ENCODE results near the gene ZDHHC11B.
"Not testable (repeated sequence)": the region's sequence is repeated elsewhere in the genome, so short reads cannot be mapped to it uniquely, and the experiment has no call there.

ZDHHC11B gene

DNA sequence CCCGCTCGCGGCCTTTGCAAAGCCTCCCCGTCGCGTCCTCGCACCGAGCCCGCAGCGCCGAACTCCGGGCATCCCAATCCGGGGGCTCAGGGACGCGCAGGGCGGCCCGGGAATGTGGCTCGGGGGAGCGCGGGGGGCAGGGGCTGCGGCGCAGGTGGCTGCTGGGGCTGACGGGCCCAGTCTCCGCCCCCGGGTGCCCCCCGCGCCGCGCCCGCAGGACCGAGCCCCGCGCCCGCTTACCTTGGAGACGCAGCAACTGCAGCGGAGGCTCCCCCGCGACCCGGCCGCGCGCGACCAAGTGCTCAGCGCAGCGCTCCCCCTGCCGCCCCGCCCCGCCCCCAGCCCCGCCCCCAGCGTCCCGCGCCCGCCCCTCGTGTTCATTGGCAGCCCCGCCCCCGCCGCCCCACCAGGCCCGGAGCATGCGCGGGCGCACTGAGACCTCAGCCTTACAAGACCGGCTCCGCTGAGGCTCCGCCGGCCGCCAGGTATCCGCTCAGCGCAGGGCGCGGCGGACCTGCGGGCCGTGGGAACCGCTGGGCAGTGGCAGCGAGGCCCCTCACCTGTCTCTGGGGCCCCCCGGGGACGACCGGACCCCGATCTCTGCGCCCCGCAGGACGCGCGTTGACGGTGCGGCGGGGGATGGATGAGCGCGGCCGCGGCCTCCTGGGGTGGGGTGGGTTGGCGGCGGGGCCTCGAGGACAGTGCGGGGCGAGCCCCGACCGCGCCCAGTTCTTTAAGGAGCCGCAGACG is at the start of gene ZDHHC11B:
ZDHHC11B (minus strand) TSS at position 302 of the 750 bp plus-strand sequence. CDS start 17,810 bp downstream, outside the sequence.
- peak; percentile 15 for DNase-seq (ENCODE audit: low read depth)

DNA sequence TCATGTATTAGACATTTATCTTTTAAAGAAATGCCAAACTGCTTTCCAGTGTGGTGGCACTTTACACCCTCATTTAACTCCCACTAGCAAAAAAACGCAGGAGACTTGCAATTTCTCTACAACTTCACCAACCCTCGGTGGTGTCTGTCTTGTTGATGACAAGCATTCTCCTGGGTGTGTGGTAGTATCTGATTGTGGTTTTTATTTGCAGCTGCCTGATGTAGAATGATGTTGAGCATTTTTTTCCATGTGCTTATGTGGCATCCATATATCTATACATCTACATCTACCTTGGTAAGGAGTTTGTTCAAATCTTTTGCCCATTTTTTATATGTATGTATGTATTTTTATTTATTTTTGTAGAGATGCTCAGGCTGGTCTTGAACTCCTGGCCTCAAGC is 49.5 kb upstream of the ZDHHC11B start:
- DNase-seq (ENCODE audit: low read depth), result not testable (repeated sequence)

- DNase-seq (ENCODE audit: low read depth), result not testable (repeated sequence)
Measured at GRCh38 chr5:828194-828593, 43.7 kb upstream of the ZDHHC11B start.

GRCh38 chr5:825544-825943 is 41.0 kb upstream of the ZDHHC11B start:
- DNase-seq (ENCODE audit: low read depth), result not testable (repeated sequence)

GRCh38 chr5:821504-821903 is 37.0 kb upstream of the ZDHHC11B start:
- DNase-seq (ENCODE audit: low read depth), result no peak

DNA sequence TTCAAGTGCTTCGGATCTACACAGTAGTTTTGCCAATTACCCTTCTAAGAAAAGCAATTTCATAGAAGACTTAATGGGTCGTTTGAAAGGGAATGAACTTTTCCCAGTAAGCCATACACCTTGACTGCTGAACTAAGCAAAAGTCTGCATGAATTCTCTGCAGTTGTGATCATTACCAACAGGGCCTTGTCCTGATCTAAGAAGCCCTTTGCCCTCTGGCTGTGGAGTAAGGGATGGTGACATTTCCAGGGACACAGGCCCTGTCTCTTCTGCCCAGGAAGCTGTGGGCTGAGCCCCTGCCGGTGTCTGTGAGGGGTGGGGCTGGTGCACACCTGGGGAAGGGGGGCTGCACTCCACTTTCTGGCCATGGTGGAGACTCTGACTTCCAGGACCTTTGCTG is 35.7 kb upstream of the ZDHHC11B start:
- DNase-seq (ENCODE audit: low read depth), result no peak

DNA sequence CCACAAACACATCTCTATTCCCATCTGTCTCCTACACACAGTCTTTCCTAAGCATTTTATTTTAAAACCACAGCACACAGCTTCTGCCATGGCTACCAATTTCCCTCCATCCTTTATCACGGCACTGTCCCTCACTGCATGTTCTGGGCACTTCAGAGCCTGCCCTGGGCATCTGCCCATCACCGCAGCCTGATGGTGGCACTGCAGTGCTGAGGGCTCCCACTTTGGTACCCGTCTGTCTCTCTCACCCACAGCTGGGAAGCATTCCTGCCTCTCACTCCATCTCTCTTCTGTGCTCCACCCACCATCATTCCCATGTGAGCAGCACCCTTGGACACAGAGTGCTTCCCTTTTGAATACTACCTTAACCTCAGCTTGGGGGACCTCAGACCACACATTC is 34.5 kb upstream of the ZDHHC11B start:
- DNase-seq (ENCODE audit: low read depth), result no peak

DNA sequence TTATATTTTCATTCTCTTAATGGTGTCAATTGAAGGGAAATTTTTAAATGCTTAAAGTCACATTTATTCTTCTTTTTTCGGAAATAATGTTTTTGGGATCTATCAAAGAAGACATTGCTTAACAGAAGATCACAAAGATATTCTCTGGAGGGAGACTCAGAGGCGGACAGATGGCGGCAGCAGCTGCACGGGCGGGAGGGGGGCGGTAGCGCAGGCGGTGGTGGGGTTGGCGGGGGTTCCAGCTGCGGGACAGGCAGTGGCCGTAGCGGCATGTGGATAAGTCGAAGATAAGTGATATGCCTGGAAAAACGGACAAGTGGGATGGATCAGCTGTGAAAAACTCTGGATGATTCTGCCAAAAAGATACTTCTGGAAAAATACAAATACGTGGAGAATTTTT is 31.6 kb upstream of the ZDHHC11B start:
- DNase-seq (ENCODE audit: low read depth), result no peak

- DNase-seq (ENCODE audit: low read depth), result no peak
Measured at GRCh38 chr5:815449-815848, 30.9 kb upstream of the ZDHHC11B start.

DNA sequence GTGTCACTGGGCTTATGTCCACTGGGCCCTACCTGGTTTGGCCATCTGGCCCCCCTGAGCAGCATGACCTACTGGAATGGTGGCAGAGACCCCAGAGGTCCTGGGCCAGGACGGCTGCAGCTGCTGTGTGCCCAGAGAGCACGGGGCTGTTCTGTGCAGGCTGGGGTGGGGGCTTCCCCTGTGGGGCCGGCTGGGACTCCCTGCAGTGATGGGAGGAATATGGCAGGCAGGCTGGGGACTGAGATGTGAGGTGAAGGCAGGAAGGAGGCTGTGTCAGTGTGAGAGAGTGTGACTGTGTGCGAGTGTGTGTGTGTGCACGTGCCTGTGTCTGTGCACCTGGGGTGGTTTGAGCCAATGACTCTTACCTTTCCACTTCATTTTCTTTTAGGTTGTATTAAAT is 29.0 kb upstream of the ZDHHC11B start:
- DNase-seq (ENCODE audit: low read depth), result not testable (repeated sequence)

DNA sequence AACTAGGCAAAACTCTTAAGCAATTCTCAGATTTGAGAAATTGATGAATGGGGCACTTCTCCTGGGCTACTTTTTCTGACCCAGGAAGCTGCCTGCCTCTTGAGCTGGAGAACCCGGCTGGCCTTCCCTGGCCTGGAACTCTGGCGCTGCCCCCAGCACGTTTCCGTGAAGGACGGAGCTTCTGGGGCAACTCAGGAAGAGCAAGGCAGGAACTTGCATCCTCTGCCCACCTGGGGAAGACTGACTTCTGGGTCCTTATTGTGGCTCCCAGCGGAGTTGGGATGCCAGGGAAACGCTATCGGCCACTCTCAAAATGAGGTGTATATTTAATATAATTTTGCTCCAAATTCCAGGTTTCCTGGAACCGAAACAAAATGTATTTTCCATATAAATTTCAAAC is 26.9 kb upstream of the ZDHHC11B start:
- not testable (repeated sequence) for DNase-seq (ENCODE audit: low read depth)

DNA sequence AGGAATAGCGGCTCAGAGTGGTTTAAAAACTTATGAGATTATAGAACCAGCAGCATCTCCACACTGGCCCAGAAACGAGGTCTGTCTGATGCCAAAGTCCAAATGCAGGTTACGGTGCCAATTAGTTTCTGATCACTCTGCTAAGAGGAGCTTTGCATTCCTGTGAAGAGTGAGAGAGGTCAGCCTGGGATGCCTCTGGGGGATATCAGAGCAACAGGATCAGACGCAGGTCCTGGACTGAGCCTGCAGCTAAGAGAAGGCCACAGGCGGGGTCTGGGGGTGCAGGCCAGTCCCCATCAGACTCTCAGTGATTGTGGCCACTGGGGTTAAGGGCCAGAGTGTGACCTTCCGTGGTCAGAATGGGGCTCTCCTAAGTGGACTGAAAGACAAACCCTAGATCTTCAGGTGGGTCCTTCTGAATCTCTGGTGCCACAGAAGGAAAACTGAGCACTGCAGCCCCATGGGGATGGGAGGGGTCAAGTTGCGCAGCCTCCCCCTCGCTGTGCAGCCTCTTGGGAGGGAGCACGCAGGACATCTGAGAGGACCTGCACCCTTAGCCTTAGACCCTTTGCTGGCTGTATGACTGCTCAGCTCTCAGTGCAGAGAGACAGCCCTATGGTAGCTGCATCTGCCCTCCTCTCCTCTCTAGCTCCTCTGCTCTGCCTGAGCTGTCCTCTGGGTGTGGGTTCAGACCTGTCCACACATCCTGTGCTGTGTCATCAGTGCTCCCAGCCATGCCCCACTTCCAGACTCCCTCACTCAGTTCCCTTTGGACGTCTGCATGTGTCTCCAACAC is 23.4 kb upstream of the ZDHHC11B start:
- not testable (repeated sequence) for DNase-seq (ENCODE audit: low read depth)

GRCh38 chr5:801472-801871 is 16.9 kb upstream of the ZDHHC11B start:
- no peak for DNase-seq (ENCODE audit: low read depth)

GRCh38 chr5:801055-801454 is 16.5 kb upstream of the ZDHHC11B start:
- not testable (repeated sequence) for DNase-seq (ENCODE audit: low read depth)

DNA sequence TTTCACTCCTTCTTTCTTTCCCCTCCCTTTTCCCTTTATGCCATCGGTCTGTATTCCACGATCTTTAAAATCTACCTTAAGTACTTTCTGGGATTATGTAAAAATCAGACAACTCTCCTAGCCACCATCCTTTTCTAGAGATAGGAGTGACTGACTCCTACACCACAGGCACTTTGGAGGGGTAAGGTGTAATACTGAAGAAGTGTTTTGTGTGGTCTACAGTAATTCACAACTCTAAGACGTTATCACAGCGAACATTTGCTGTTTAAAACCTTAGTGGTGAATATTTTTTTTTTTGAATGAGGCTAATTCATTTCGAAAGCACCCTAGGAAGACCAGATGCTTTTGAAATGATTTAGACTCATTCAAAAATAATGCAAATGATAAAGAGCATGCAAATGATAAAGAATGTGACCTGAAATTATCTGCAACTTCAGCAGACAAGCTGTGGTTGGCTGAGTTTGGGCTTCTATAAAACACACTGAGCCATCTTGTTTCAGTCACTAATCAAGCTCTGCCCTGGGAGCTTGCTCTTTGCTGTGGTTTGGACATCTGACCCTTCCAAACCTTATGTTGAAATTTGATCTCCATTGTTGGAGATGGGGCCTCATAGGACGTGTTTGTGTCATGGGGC is 14.1 kb upstream of the ZDHHC11B start:
- DNase-seq (ENCODE audit: low read depth), result not testable (repeated sequence)

GRCh38 chr5:797986-798385 is 13.5 kb upstream of the ZDHHC11B start:
- DNase-seq (ENCODE audit: low read depth), result not testable (repeated sequence)

DNA sequence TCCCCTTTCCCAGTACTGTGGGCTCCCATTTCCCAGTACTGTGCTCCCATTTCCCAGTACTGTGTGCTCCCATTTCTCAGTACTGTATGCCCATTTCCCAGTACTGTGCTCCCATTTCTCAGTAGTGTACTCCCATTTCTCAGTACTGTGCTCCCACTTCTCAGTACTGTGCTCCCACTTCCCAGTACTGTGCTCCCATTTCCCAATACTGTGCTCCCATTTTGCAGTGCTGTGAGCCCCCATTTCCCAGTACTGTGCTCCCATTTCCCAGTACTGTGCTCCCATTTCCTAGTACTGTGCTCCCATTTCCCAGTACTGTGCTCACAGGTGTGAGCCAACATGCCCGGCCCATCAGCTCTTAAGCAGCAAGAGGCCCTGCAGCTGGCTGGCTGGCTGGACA is 11.3 kb upstream of the ZDHHC11B start:
- not testable (repeated sequence) for DNase-seq (ENCODE audit: low read depth)

GRCh38 chr5:794948-795347 is 10.4 kb upstream of the ZDHHC11B start:
- not testable (repeated sequence) for DNase-seq (ENCODE audit: low read depth)

DNA sequence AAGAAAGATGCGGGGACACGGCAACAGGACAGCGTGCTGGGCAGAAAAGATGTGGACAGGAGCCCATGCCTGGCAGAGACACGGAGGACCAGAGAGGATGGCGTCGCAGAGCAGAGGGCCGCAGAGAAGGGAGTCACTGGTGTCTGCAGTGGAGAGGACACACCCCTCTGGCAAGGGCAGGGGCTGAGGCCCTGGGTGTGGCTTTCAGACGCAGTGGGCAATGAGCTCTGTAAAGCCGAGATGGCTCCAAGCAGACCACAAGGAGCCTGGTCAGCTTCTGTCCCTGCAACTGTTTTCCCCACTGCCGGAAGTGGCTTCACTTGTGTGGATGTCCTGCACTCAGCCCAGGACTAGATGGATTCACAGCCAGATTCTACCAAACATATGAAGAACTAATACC is 4.2 kb upstream of the ZDHHC11B start:
- not testable (repeated sequence) for DNase-seq (ENCODE audit: low read depth)

- not testable (repeated sequence) for DNase-seq (ENCODE audit: low read depth)
Measured at GRCh38 chr5:787857-788233, 3.3 kb upstream of the ZDHHC11B start.

DNA sequence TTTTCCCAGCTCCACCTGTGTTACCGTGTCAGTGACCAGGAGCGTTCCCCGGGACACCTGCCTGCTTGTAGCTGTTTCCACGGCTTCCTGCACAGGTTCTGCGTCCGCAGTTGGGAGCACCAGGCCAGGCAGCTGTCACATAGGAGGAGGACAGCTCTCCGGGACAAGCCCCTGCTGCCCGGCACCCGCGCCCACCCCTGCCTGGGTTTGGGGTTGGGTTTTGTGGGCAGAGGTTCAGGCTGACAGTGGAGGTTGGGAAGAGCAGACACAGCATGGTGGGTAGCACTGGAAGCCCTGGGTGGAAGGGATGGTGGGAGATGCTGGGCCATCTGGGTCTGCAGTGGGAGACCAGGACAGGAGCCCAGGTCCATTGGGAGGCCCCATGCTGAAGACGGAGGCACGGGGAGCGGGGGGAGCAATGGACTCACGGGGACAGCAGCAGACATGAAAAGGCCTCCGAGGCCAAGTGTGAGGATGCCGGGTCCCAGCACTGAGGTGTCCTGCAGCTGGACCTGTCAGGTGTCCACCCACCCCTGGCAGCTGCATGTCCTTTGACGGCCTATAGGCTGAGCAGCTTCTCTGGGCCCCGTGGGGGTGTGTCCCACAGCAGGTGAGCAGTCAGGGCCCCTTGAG is 2.8 kb upstream of the ZDHHC11B start:
- not testable (repeated sequence) for DNase-seq (ENCODE audit: low read depth)

DNA sequence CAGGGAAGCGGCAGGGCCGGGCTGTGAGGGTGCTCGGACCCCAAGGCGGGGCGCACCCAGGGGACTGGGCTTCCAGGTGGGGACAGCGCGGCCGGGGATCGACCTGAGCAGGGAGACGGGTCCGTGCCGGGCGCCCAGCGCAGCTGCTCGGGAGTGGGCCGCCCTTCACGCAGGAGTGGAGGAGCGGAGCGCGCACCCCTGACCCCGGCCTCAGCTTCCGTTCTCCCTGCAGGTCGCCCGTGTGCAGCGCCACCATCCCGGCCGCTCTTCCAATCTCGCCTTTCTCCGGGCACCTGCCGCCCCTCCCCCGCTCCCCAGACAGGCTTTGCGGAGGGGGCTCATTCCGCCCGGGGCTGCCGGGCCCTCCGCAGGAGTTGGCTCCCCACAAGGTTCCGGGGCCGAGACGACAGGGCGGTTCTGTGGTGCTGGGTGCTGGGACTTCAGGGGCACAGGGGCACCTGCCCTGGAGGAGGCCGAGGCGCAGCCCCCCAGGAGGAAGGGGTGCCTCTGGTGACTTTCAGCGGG is 714 bp upstream of the ZDHHC11B start:
- not testable (repeated sequence) for DNase-seq (ENCODE audit: low read depth)
